Ishikawa (cell line): ENCODE measurements around the gene MMP24.

Source experiments
- CEBPB ChIP-seq: IDR thresholded peaks from 2 replicates; pipeline ENCODE4 v1.6.1; 2012
- CREB1 ChIP-seq: IDR thresholded peaks from 2 replicates; pipeline ENCODE4 v1.6.1; 2012; ENCODE audit warnings: low read depth
- EGR1 ChIP-seq: IDR thresholded peaks from 2 replicates; pipeline ENCODE4 v1.6.1; 2012
- EP300 ChIP-seq: IDR thresholded peaks from 2 replicates; pipeline ENCODE4 v1.6.1; 2012; ENCODE audit warnings: borderline replicate concordance
- FOXM1 ChIP-seq: IDR thresholded peaks from 2 replicates; pipeline ENCODE4 v1.6.1; 2012; ENCODE audit warnings: low read depth, borderline replicate concordance
- MAX ChIP-seq: IDR thresholded peaks from 2 replicates; pipeline ENCODE4 v1.6.1; 2012
- NFIC ChIP-seq: IDR thresholded peaks from 2 replicates; pipeline ENCODE4 v1.6.1; 2012
- RAD21 ChIP-seq: IDR thresholded peaks from 2 replicates; pipeline ENCODE4 v1.6.1; 2012; ENCODE audit warnings: low read depth
- REST ChIP-seq: IDR thresholded peaks from 2 replicates; pipeline ENCODE4 v1.6.1; 2012; ENCODE audit warnings: low read depth, mild to moderate bottlenecking
- TAF1 ChIP-seq: IDR thresholded peaks from 2 replicates; pipeline ENCODE4 v1.6.1; 2012; ENCODE audit warnings: low read depth, mild to moderate bottlenecking
- TCF12 ChIP-seq: IDR thresholded peaks from 2 replicates; pipeline ENCODE4 v1.6.1; 2012; ENCODE audit warnings: low read depth
- TEAD4 ChIP-seq: IDR thresholded peaks from 2 replicates; pipeline ENCODE4 v1.6.1; 2012
- USF1 ChIP-seq: IDR thresholded peaks from 2 replicates; pipeline ENCODE4 v1.6.1; 2012
- YY1 ChIP-seq: IDR thresholded peaks from 2 replicates; pipeline ENCODE4 v1.6.1; 2012; ENCODE audit warnings: low read depth
- ZBTB7A ChIP-seq: IDR thresholded peaks from 2 replicates; pipeline ENCODE4 v1.6.1; 2012; ENCODE audit warnings: low read depth

The MMP24 gene

GRCh38 chr20:35207950-35208611, 18.4 kb upstream of the MMP24 start:
- TF ChIP-seq ZBTB7A = no peak
- no peak for TF ChIP-seq TEAD4
- peak; percentile 99 for TF ChIP-seq RAD21
- TF ChIP-seq TCF12 = no peak
- TF ChIP-seq TAF1 = no peak

GRCh38 chr20:35215066-35215956, 11.2 kb upstream of the MMP24 start:
- TF ChIP-seq NFIC (no peak), YY1 (no peak), REST (no peak), FOXM1 (no peak), TCF12 (no peak), EP300 (no peak)

GRCh38 chr20:35216541-35216940, 9.9 kb upstream of the MMP24 start:
- TF ChIP-seq RAD21 (no peak), YY1 (no peak), TAF1 (no peak), CREB1 (no peak), REST (no peak), NFIC (no peak), TCF12 (no peak), EGR1 (no peak), ZBTB7A (no peak), FOXM1 (no peak), TEAD4 (no peak)

GRCh38 chr20:35223941-35224340, 2.5 kb upstream of the MMP24 start:
- TF ChIP-seq EP300 = no peak
- TF ChIP-seq CEBPB = no peak
- TF ChIP-seq TAF1 = no peak
- no peak for TF ChIP-seq REST
- no peak for TF ChIP-seq MAX
- no peak for TF ChIP-seq TCF12
- no peak for TF ChIP-seq RAD21
- no peak for TF ChIP-seq ZBTB7A
- TF ChIP-seq EGR1 = no peak
- TF ChIP-seq TEAD4 = no peak
- TF ChIP-seq FOXM1 = no peak
- TF ChIP-seq USF1 = no peak

- TF ChIP-seq RAD21 (no peak), TEAD4 (no peak), CEBPB (no peak), EGR1 (no peak)
These were observed 2.0 kb upstream of the MMP24 start for GRCh38 chr20:35224536-35224935.
